Fibroblast of the conjunctiva (primary cell): ENCODE data around the gene OTULIN.

ENCODE experiments used
- DNase-seq: peaks from one replicate; pipeline ENCODE4 v3.0.0-alpha.2; 2010; ENCODE audit warnings: low read depth

OTULIN gene

DNA sequence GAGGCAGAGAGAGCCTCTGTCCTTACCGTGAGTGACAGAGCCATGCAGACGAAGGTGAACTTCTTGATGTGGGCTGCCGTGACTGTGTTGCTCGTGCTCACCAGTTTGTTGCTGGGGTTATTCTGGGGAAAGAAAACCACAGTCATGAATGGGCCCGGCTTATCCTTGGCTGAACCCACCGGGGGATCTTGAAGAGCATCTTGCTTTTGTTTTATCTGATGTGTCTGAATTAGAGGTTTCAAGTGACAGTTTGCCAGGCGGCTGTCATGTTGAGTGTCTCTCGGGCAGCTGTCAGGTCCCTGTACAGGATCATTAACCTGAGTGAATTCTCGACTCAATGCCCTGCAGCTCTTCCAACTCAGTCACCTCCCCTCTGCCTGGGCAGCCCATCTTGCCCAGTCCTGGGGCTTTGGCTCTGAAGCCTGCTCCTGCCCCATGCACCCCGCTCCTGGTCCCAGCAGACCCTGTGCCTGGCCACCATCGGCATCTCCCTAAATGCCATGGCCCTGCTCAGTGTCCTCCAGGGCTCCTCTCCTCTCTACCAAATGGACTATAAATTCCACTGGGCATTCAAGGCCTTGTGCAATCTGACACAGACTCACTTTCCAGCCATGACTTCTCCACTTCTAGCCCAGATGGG lies 77.4 kb downstream of the OTULIN start:
- no peak for DNase-seq

DNA sequence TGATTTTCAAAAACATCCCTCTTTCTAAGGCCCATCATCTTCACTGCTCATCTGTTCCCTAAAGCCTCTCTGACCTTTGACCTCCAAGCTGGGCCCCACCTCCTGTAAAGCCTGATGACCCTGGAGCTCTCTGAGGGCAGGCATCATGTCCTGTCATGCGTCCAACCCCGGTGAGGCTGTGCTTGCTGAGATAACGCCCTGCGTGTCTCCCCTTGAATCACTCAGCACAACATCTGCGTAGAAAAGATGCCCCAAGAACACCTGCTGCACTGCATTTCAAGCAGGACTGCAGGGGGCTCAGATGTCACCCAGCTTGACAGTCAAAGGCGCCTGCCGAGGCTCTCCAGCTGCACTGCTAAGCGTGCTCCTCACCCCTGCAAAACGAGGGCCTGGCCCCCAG lies 78.0 kb downstream of the OTULIN start:
- no peak for DNase-seq

- no peak for DNase-seq
These were observed 79.2 kb downstream of the OTULIN start for GRCh38 chr5:14743601-14744295.

DNA sequence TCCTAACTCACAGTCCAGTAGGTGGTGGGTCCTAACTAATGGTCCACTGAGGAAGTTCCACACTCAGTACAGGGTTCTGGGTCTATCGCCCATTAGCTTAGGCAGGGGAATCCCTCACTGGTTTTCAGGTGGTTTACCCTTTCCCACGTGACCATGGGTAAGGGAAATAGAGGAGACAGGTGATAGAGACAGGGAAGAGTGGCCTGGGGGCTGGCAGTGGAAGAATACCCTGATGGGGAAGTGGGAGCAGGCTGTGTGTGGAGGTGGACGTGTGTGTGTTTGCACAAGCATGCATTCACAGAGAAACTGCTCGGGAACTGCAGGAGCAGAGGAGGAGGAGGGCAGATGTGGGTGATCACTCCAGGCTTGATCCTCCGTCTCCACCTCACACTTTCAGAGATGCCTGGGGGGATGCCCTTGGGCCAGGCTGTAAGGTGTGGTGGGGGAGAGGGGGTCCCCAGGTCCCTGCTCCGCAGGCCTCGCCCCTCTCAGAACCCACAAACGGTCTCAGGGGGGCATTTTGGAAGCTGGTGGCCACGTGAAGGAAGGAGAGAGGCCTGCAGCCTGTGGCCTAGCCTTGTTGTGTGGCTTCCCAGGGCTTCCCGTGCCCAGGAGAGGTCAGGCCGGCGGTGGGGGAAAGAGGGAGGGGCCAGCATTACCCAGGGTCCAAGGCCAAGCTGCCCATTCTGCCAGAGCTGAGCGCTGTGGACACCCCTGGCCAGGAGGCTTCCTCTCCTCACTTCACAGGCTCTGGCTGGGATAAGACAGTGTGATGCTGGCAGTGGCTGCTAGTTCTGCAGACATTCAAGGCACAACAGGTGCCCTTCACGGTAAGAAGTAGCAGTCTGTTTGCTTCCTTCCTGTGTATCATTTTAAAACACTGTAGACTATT lies 80.0 kb downstream of the OTULIN start:
- no peak for DNase-seq

- DNase-seq, result no peak
These were observed 80.7 kb downstream of the OTULIN start for GRCh38 chr5:14745188-14745563.

GRCh38 chr5:14745753-14746152 lies 81.2 kb downstream of the OTULIN start:
- no peak for DNase-seq

DNA sequence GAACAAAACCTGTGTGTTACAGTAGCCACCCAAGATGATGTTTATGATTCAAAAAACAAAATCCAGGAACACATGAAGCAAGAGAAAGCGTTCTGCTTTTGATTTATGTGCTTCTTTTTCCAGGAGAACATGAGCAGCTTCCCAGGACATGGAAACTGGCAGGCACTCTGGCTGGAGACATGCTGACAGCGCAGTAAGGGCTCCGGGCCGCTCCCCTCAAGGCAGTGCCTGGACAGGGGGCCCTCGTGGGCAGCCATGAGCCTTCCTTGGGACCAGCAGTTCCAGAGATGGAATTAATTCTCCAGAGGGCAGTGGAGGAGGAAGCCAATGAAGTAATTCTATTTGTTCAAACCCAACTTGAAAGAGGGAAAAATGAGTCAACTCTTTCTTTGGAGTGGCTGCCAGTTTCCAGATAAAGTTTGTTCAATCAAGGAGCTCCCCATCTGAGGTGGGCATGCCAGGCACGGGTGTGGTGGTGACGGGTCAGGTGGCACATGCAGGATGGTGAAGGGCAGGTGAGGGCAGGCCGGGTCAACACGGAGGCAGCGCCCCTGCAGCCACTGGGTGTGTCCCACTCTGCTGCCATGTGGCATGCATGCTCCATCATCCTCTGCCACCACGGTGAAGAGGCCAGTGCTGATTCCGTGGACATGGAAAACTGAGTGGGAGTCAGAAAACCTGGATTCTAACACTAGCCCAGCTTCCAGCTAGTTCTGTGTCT lies 83.8 kb downstream of the OTULIN start:
- DNase-seq, result no peak
